A673 (cell line): Measurements from ENCODE around the gene ZNF555.

ENCODE experiments used
- EZH2 ChIP-seq: fragments of 200-600 bp; sonication (generic); IDR thresholded peaks from 2 replicates; pipeline ENCODE4 v1.6.1; 2017; ENCODE audit warnings: borderline replicate concordance, low read depth, mild to moderate bottlenecking, mixed read lengths, antibody characterized with exemption, low read length; ENCODE audit not compliant: poor library complexity, severe bottlenecking
- TF ChIP-seq, protein P1 (sequence below): fragments of 300-800, 200-600 bp; sonication (generic); conservative IDR thresholded peaks from 2 replicates; pipeline ENCODE4 v1.5.1; 2017; ENCODE audit warnings: low read depth, mild to moderate bottlenecking, antibody characterized with exemption, low read length, moderate library complexity, mixed read lengths

- TF ChIP-seq, protein P1, sequence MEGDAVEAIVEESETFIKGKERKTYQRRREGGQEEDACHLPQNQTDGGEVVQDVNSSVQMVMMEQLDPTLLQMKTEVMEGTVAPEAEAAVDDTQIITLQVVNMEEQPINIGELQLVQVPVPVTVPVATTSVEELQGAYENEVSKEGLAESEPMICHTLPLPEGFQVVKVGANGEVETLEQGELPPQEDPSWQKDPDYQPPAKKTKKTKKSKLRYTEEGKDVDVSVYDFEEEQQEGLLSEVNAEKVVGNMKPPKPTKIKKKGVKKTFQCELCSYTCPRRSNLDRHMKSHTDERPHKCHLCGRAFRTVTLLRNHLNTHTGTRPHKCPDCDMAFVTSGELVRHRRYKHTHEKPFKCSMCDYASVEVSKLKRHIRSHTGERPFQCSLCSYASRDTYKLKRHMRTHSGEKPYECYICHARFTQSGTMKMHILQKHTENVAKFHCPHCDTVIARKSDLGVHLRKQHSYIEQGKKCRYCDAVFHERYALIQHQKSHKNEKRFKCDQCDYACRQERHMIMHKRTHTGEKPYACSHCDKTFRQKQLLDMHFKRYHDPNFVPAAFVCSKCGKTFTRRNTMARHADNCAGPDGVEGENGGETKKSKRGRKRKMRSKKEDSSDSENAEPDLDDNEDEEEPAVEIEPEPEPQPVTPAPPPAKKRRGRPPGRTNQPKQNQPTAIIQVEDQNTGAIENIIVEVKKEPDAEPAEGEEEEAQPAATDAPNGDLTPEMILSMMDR: no peak
- TF ChIP-seq EZH2: no peak
Measured at GRCh38 chr19:2854849-2855248, 13.6 kb downstream of the ZNF555 start.
